GM13977 (cell line): Measurements from ENCODE around the gene GPR132.

ENCODE experiments used
- DNase-seq: peaks from one replicate; pipeline ENCODE4 v3.0.0; 2012; ENCODE audit warnings: low spot score
- in situ Hi-C: fragments of 300-500 bp; cut with MboI; formaldehyde crosslinking; loops from one replicate; pipeline ENCODE4 v1.12.0; 2022; ENCODE audit warnings: low sequenced_read_pairs, low pct_unique_long_range_greater_than_20kb, mixed read lengths, inconsistent platforms; ENCODE audit not compliant: unreplicated experiment
- TF ChIP-seq, protein P1 (sequence below): IDR thresholded peaks from 2 replicates; pipeline ENCODE4 v1.5.1; 2012; ENCODE audit warnings: mild to moderate bottlenecking, control low read depth; ENCODE audit not compliant: insufficient read depth; ENCODE audit errors: extremely low read depth, missing control alignments

Gene GPR132

DNA sequence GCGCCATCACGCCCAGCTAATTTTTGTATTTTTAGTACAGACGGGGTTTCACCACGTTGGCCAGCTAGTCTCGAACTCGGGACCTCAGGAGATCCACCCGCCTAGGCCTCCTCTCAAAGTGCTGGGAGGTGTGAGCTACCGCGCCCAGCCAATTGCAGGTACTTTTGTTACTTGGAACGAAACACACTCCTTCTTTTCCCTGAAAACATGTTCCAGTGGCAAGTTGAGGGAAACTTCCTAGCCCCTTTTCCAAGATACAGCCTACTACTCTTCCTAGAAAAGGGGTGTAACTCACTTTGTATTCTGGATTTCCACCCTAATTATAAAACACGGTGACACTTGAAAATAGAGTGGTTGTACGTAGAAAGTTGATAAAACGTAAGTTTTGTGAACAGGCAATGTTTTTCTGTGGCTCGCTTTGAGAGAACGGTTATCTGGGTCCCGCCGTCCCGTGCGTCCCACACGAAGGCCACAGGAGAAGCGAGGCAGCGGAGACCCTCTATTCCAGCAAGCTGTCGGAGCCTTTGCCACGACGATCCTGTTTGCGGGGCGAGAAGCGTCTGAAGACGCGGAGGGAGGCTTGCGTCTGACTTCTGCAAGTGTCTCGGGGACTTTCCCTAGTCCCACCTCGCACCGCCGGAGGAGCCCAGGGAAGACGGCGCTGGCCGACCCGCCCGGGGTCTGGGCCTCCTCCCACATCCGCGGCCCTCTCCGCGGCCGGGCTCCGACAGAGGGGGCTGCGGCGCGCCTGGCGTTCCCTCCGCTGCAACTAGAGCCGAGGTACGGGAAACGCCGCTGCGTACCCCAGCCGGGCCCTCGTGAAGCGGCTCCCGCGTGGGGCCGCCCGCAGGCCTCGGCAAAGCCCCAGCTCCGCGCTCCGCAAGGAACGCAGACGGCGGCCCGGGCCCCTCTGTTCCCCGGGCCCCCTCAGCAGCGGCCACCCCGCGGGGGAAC lies 45.1 kb downstream of the GPR132 start:
- TF ChIP-seq, protein P1, sequence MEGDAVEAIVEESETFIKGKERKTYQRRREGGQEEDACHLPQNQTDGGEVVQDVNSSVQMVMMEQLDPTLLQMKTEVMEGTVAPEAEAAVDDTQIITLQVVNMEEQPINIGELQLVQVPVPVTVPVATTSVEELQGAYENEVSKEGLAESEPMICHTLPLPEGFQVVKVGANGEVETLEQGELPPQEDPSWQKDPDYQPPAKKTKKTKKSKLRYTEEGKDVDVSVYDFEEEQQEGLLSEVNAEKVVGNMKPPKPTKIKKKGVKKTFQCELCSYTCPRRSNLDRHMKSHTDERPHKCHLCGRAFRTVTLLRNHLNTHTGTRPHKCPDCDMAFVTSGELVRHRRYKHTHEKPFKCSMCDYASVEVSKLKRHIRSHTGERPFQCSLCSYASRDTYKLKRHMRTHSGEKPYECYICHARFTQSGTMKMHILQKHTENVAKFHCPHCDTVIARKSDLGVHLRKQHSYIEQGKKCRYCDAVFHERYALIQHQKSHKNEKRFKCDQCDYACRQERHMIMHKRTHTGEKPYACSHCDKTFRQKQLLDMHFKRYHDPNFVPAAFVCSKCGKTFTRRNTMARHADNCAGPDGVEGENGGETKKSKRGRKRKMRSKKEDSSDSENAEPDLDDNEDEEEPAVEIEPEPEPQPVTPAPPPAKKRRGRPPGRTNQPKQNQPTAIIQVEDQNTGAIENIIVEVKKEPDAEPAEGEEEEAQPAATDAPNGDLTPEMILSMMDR: peak; percentile 10
- in situ Hi-C loops: no loop called here
- DNase-seq: peak; percentile 72

DNA sequence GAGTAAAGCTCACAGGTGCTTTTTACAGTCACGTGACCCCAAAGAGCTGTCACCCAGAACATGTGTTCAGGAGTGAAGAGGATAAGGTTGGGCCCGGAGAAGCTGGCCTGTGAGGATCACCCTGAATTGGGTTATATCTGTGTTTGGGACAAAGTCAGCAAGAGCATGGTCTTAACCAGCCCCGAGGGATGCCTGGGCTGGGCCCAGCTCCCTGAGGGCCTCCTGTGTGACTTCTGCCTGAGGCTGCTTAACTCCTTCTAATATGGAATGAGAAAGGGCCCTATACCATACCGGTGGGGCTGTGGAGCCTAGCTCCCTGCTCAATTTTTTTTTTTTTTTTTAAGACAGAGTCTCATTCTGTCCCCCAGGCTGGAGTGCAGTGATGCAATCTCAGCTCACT lies 46.8 kb downstream of the GPR132 start:
- in situ Hi-C loops: no loop called here
- TF ChIP-seq, protein P1: no peak
- DNase-seq: no peak

DNA sequence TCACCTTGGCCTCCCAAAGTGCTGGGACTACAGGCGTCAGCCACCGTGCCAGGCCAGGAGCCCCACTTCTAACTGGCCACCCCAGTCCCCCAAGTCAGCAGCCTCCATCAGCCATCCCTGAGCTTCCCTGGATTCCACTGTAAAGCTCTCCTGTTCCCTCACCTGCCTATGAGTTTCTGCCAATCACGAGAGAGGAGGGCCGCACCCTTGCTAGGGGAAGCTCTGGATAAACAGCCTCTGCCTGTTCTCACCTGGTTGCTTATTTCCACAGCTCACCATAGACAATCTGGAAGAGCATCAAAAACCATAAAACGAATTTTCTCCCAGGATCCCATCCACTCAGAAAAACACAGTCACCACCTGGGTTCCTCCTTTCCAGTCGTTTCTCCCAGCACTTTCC lies 49.3 kb downstream of the GPR132 start:
- DNase-seq: no peak
- in situ Hi-C loops: no loop called here
- TF ChIP-seq, protein P1: no peak

DNA sequence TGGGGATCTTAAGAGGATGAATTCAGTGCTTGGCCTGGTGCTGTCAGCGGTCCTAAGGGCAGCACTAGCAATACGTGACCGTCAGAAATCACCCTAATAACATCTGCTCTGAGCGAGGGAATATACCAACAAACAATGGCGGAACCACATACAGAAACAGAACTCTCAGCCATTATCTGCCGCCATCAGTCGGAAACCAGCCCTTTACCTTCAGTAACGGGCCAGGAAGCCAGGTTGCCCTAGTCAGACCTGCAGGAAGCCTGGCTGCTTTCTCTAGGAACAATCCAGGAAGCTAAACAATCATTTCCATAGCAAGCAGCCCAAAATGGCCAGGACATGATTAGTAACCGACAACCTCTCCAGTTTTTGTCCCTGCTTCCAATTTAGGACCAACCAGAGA lies 50.0 kb downstream of the GPR132 start:
- DNase-seq: no peak
- TF ChIP-seq, protein P1: no peak
- in situ Hi-C loops: no loop called here

DNA sequence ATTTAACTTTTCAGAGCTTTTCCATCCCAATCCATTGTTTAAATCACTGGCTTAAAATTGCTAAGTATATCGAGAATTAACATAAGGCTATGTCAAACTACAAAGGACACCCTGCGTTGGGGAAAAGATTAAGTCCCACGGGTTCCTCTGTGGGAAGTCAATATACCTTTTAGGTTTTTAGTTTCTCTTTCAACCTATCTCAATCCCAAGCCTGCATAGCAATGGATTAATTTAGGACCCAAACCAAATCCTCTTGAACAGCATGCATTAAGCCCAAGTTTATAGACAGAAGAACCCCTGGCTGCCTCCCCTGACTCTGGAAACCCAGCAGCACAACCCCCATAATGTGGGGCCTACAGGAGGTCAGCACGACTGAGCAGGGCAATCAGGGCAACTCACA lies 50.6 kb downstream of the GPR132 start:
- TF ChIP-seq, protein P1: no peak
- in situ Hi-C loops: no loop called here
- DNase-seq: no peak

DNA sequence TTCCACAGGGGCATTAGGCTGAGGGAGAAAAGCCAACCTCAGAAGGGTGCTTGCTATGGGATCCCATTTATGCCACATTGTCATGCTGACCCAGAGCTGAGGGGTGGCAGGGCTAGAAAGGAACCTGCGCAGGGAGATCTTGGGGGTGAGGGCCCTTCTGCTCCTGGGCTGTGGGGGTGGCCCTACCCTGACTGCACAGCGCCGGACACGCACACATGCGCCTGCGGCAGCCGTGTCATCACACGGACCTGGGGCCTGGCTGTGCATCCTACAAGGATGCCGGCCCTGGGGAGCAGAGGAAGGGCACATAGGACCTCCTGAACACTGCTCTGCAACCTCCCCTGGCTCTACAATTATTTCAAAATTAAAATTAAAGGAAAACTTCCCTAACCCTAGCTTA lies 51.2 kb downstream of the GPR132 start:
- in situ Hi-C loops: no loop called here
- DNase-seq: no peak
- TF ChIP-seq, protein P1: no peak
